ENCODE results near the gene DZIP1L. TPM values are rescaled to one million over a fixed set of nuclear protein-coding genes. Genes with fewer than 3 reads are reported as not detected.

DZIP1L gene
- total RNA-seq, 1 experiment from 2014 or later, result 15.3 TPM

GRCh38 chr3:138165061-138165460 lies 49.7 kb upstream of the DZIP1L start:
- H3K4me3 Mint-ChIP-seq, result no peak overlapping the region
- no peaks in the 10 kb centered on the region for H3K27me3 Mint-ChIP-seq (ENCODE audit: low read depth)
- peaks cover 65% of the 10 kb centered on the region for H3K36me3 Mint-ChIP-seq
- no peaks in the 10 kb centered on the region for H3K4me1 Mint-ChIP-seq
- TF ChIP-seq FOXK1 (CRISPR knock-in tag; IDR thresholded peaks at IDR 0.05) (no peak), MXD4 (CRISPR knock-in tag; IDR thresholded peaks at IDR 0.05; ENCODE audit: borderline replicate concordance) (no peak), NR3C1 (CRISPR knock-in tag; conservative IDR thresholded peaks at IDR 0.05; ENCODE audit: low read depth) (no peak), NFYB (CRISPR knock-in tag; conservative IDR thresholded peaks at IDR 0.05; ENCODE audit: low read depth) (no peak), JUN (CRISPR knock-in tag; IDR thresholded peaks at IDR 0.05) (no peak), TEAD1 (CRISPR knock-in tag; IDR thresholded peaks at IDR 0.05) (no peak), E2F4 (CRISPR knock-in tag; IDR thresholded peaks at IDR 0.05; ENCODE audit: borderline replicate concordance, low read depth) (no peak), USF1 (CRISPR knock-in tag; IDR thresholded peaks at IDR 0.05) (no peak), ZNF232 (CRISPR knock-in tag; IDR thresholded peaks at IDR 0.05) (no peak), FOXJ3 (CRISPR knock-in tag; IDR thresholded peaks at IDR 0.05; ENCODE audit: borderline replicate concordance) (no peak), ZNF671 (CRISPR knock-in tag; IDR thresholded peaks at IDR 0.05) (no peak)
- ATAC-seq (no peak), DNase-seq (ENCODE audit: low spot score) (no peak)
- no peak overlapping the region for H3K27ac Mint-ChIP-seq
- CTCF ChIA-PET, result no interaction called here
- POLR2A ChIA-PET, result no interaction called here
- no peaks in the 10 kb centered on the region for H3K9me3 Mint-ChIP-seq

- H3K27me3 Mint-ChIP-seq (ENCODE audit: low read depth), result no peaks in the 10 kb centered on the region
- POLR2A ChIA-PET, result interaction anchor here (0.9 kb wide), 1 partner anchor 16 kb away, joined by 3 read pairs; no protein-coding TSS in a partner anchor
- DNase-seq (ENCODE audit: low spot score) (no peak), ATAC-seq (no peak)
- H3K36me3 Mint-ChIP-seq, result peaks cover 22% of the 10 kb centered on the region
- no peak overlapping the region for H3K4me3 Mint-ChIP-seq
- H3K9me3 Mint-ChIP-seq, result peaks cover 20% of the 10 kb centered on the region
- peaks cover 8% of the 10 kb centered on the region for H3K4me1 Mint-ChIP-seq
- H3K27ac Mint-ChIP-seq, result no peak overlapping the region
- CTCF ChIA-PET, result no interaction called here
- TF ChIP-seq ZNF512 (CRISPR knock-in tag; IDR thresholded peaks at IDR 0.05; ENCODE audit: borderline replicate concordance), result peak; percentile 34; the same call in 1 of the 2 replicates
- TF ChIP-seq PRRX2 (CRISPR knock-in tag; IDR thresholded peaks at IDR 0.05), result no peak
Observed at GRCh38 chr3:138157743-138158142, 42.3 kb upstream of the DZIP1L start.

DNA sequence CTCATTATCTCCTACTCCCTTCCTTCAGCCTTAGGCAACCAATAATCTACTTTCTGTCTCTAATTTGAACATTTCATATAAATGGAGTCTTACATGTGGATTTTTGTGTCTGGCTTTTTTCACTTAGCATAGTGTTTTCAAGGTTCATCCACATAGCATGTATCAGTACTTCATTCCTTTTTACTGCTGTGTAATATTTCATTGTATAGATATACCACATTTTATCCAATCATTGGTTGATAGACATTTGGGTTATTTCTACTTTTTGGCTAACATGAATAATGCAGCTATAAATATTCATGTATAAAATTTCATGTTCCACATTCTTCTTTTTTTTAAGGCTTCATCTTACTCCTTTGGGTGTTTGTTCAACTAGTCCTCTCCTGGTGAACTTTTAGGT lies 39.1 kb upstream of the DZIP1L start:
- TF ChIP-seq NFYB (CRISPR knock-in tag; conservative IDR thresholded peaks at IDR 0.05; ENCODE audit: low read depth) (no peak), CBFB (CRISPR knock-in tag; IDR thresholded peaks at IDR 0.05; ENCODE audit: low read depth) (no peak), PRRX2 (CRISPR knock-in tag; IDR thresholded peaks at IDR 0.05) (no peak)
- H3K4me3 Mint-ChIP-seq, result no peak overlapping the region
- DNase-seq (ENCODE audit: low spot score) (no peak), ATAC-seq (no peak)
- ChIA-PET POLR2A (interaction anchor here (0.7 kb wide), 1 partner anchor 107 kb away, joined by 4 read pairs; no protein-coding TSS in a partner anchor), CTCF (interaction anchor here (0.6 kb wide), 1 partner anchor 1192 kb away, joined by 3 read pairs; no protein-coding TSS in a partner anchor)
- H3K27me3 Mint-ChIP-seq (ENCODE audit: low read depth), result no peaks in the 10 kb centered on the region
- peaks cover 5% of the 10 kb centered on the region for H3K36me3 Mint-ChIP-seq
- peaks cover 8% of the 10 kb centered on the region for H3K4me1 Mint-ChIP-seq
- peaks cover 20% of the 10 kb centered on the region for H3K9me3 Mint-ChIP-seq
- H3K27ac Mint-ChIP-seq, result no peak overlapping the region

GRCh38 chr3:138148503-138148902 lies 33.1 kb upstream of the DZIP1L start:
- ChIA-PET POLR2A (no interaction called here), CTCF (interaction anchor here (0.9 kb wide), 1 partner anchor 96 kb away, joined by 3 read pairs; no protein-coding TSS in a partner anchor)
- H3K4me3 Mint-ChIP-seq, result no peak overlapping the region
- ATAC-seq (no peak), DNase-seq (ENCODE audit: low spot score) (no peak)
- H3K27me3 Mint-ChIP-seq (ENCODE audit: low read depth), result no peaks in the 10 kb centered on the region
- H3K36me3 Mint-ChIP-seq, result no peaks in the 10 kb centered on the region
- no peaks in the 10 kb centered on the region for H3K4me1 Mint-ChIP-seq
- no peak overlapping the region for H3K27ac Mint-ChIP-seq
- peaks cover 6% of the 10 kb centered on the region for H3K9me3 Mint-ChIP-seq
- no peak for TF ChIP-seq ZNF317 (CRISPR knock-in tag; IDR thresholded peaks at IDR 0.05; ENCODE audit: borderline replicate concordance, low read depth)
- TF ChIP-seq, protein P1, sequence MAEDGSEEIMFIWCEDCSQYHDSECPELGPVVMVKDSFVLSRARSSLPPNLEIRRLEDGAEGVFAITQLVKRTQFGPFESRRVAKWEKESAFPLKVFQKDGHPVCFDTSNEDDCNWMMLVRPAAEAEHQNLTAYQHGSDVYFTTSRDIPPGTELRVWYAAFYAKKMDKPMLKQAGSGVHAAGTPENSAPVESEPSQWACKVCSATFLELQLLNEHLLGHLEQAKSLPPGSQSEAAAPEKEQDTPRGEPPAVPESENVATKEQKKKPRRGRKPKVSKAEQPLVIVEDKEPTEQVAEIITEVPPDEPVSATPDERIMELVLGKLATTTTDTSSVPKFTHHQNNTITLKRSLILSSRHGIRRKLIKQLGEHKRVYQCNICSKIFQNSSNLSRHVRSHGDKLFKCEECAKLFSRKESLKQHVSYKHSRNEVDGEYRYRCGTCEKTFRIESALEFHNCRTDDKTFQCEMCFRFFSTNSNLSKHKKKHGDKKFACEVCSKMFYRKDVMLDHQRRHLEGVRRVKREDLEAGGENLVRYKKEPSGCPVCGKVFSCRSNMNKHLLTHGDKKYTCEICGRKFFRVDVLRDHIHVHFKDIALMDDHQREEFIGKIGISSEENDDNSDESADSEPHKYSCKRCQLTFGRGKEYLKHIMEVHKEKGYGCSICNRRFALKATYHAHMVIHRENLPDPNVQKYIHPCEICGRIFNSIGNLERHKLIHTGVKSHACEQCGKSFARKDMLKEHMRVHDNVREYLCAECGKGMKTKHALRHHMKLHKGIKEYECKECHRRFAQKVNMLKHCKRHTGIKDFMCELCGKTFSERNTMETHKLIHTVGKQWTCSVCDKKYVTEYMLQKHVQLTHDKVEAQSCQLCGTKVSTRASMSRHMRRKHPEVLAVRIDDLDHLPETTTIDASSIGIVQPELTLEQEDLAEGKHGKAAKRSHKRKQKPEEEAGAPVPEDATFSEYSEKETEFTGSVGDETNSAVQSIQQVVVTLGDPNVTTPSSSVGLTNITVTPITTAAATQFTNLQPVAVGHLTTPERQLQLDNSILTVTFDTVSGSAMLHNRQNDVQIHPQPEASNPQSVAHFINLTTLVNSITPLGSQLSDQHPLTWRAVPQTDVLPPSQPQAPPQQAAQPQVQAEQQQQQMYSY (CRISPR knock-in tag; IDR thresholded peaks at IDR 0.05), result no peak
- TF ChIP-seq, protein P2, sequence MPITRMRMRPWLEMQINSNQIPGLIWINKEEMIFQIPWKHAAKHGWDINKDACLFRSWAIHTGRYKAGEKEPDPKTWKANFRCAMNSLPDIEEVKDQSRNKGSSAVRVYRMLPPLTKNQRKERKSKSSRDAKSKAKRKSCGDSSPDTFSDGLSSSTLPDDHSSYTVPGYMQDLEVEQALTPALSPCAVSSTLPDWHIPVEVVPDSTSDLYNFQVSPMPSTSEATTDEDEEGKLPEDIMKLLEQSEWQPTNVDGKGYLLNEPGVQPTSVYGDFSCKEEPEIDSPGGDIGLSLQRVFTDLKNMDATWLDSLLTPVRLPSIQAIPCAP (CRISPR knock-in tag; IDR thresholded peaks at IDR 0.05), result no peak
- no peak for TF ChIP-seq USF1 (CRISPR knock-in tag; IDR thresholded peaks at IDR 0.05)
- TF ChIP-seq MYBL2 (CRISPR knock-in tag; IDR thresholded peaks at IDR 0.05), result no peak
- no peak for TF ChIP-seq KAT7 (CRISPR knock-in tag; IDR thresholded peaks at IDR 0.05; ENCODE audit: borderline replicate concordance)
- no peak for TF ChIP-seq JAZF1 (CRISPR knock-in tag; IDR thresholded peaks at IDR 0.05)
- no peak for TF ChIP-seq HMGA2 (CRISPR knock-in tag; IDR thresholded peaks at IDR 0.05)
- TF ChIP-seq PRRX2 (CRISPR knock-in tag; IDR thresholded peaks at IDR 0.05), result no peak
